Measurements from ENCODE around the gene PAX5.

PAX5 gene

GRCh38 chr9:36902861-36903524, 131.1 kb downstream of the PAX5 start:
- H3K9me2 ChIP-seq (replicated peaks; ENCODE audit: insufficient read depth, low read length), result no peaks in the 10 kb centered on the region
- H3K4me3 ChIP-seq (ENCODE audit: low read length), result no peak overlapping the region
- no peak overlapping the region for H3K9ac ChIP-seq (ENCODE audit: low read length)
- TF ChIP-seq EZH2phosphoT487 (IDR thresholded peaks at IDR 0.05; ENCODE audit: low read length), result no peak
- no peak for TF ChIP-seq CTCF (IDR thresholded peaks at IDR 0.05; ENCODE audit: low read length)
- no peak for TF ChIP-seq EZH2 (optimal IDR thresholded peaks at IDR 0.05; ENCODE audit: low read depth, low read length)
- DNase-seq, result no peak
- no peak overlapping the region for H3K27ac ChIP-seq (ENCODE audit: low read length)
- H3K79me2 ChIP-seq (ENCODE audit: low read length), result no peaks in the 10 kb centered on the region
- H2AFZ ChIP-seq (ENCODE audit: low read length), result no peak overlapping the region
- no peaks in the 10 kb centered on the region for H3K36me3 ChIP-seq (replicated peaks; ENCODE audit: insufficient read depth, low read length)
- 0 out of 2 replicates have a peak, but pooled peaks cover 2% of the 10 kb centered on the region for H3K27me3 ChIP-seq (replicated peaks; ENCODE audit: insufficient read depth, low read length)
- H3K4me2 ChIP-seq (ENCODE audit: low read depth, low read length), result no peak overlapping the region
- H3K9me3 ChIP-seq (replicated peaks; ENCODE audit: insufficient read depth, low read length), result no peaks in the 10 kb centered on the region
- no peaks in the 10 kb centered on the region for H4K20me1 ChIP-seq (ENCODE audit: insufficient read depth, low read length)
- H3F3A ChIP-seq (ENCODE audit: insufficient read depth, low read length), result no peaks in the 10 kb centered on the region
- no peaks in the 10 kb centered on the region for H3K4me1 ChIP-seq (ENCODE audit: low read length)

GRCh38 chr9:36902080-36902716, 131.9 kb downstream of the PAX5 start:
- no peaks in the 10 kb centered on the region for H3K36me3 ChIP-seq (replicated peaks; ENCODE audit: insufficient read depth, low read length)
- H3K9ac ChIP-seq (ENCODE audit: low read length), result no peak overlapping the region
- no peaks in the 10 kb centered on the region for H3K79me2 ChIP-seq (ENCODE audit: low read length)
- no peaks in the 10 kb centered on the region for H4K20me1 ChIP-seq (ENCODE audit: insufficient read depth, low read length)
- TF ChIP-seq EZH2 (optimal IDR thresholded peaks at IDR 0.05; ENCODE audit: low read depth, low read length) (no peak), EZH2phosphoT487 (IDR thresholded peaks at IDR 0.05; ENCODE audit: low read length) (no peak), CTCF (IDR thresholded peaks at IDR 0.05; ENCODE audit: low read length) (no peak)
- no peak overlapping the region for H3K27ac ChIP-seq (ENCODE audit: low read length)
- H3F3A ChIP-seq (ENCODE audit: insufficient read depth, low read length), result no peaks in the 10 kb centered on the region
- H3K4me3 ChIP-seq (ENCODE audit: low read length), result no peak overlapping the region
- H3K4me1 ChIP-seq (ENCODE audit: low read length), result no peaks in the 10 kb centered on the region
- no peaks in the 10 kb centered on the region for H3K9me2 ChIP-seq (replicated peaks; ENCODE audit: insufficient read depth, low read length)
- H2AFZ ChIP-seq (ENCODE audit: low read length), result no peak overlapping the region
- no peak overlapping the region for H3K4me2 ChIP-seq (ENCODE audit: low read depth, low read length)
- H3K9me3 ChIP-seq (replicated peaks; ENCODE audit: insufficient read depth, low read length), result no peaks in the 10 kb centered on the region
- DNase-seq, result no peak
- H3K27me3 ChIP-seq (replicated peaks; ENCODE audit: insufficient read depth, low read length), result 0 out of 2 replicates have a peak, but pooled peaks cover 6% of the 10 kb centered on the region

- no peak overlapping the region for H3K4me3 ChIP-seq (ENCODE audit: low read length)
- no peaks in the 10 kb centered on the region for H3K4me1 ChIP-seq (ENCODE audit: low read length)
- no peaks in the 10 kb centered on the region for H3K79me2 ChIP-seq (ENCODE audit: low read length)
- no peaks in the 10 kb centered on the region for H3K9me3 ChIP-seq (replicated peaks; ENCODE audit: insufficient read depth, low read length)
- 0 out of 2 replicates have a peak, but pooled peaks cover 6% of the 10 kb centered on the region for H3K27me3 ChIP-seq (replicated peaks; ENCODE audit: insufficient read depth, low read length)
- no peaks in the 10 kb centered on the region for H3K36me3 ChIP-seq (replicated peaks; ENCODE audit: insufficient read depth, low read length)
- H3K9me2 ChIP-seq (replicated peaks; ENCODE audit: insufficient read depth, low read length), result no peaks in the 10 kb centered on the region
- no peak for TF ChIP-seq EZH2 (optimal IDR thresholded peaks at IDR 0.05; ENCODE audit: low read depth, low read length)
- TF ChIP-seq CTCF (IDR thresholded peaks at IDR 0.05; ENCODE audit: low read length), result no peak
- no peak for TF ChIP-seq EZH2phosphoT487 (IDR thresholded peaks at IDR 0.05; ENCODE audit: low read length)
- H4K20me1 ChIP-seq (ENCODE audit: insufficient read depth, low read length), result no peaks in the 10 kb centered on the region
- H3K9ac ChIP-seq (ENCODE audit: low read length), result no peak overlapping the region
- no peak for DNase-seq
- H3F3A ChIP-seq (ENCODE audit: insufficient read depth, low read length), result no peaks in the 10 kb centered on the region
- H3K4me2 ChIP-seq (ENCODE audit: low read depth, low read length), result no peak overlapping the region
- H3K27ac ChIP-seq (ENCODE audit: low read length), result no peak overlapping the region
- H2AFZ ChIP-seq (ENCODE audit: low read length), result no peak overlapping the region
Measured at GRCh38 chr9:36901528-36901927, 132.5 kb downstream of the PAX5 start.
